Right lobe of liver (tissue), 6 donors: ENCODE data around the gene CBLC. TPM values are rescaled to one million over a fixed set of nuclear protein-coding genes. Genes with fewer than 3 reads are reported as not detected.

Experiments
- ATAC-seq, 4 donors: fragments of 200-7000 bp; cut with Tn5 transposase; one replicate each; pipeline ENCODE4 v1.9.1; 2020; ENCODE audit warnings: mild to moderate bottlenecking in 4 of 4, moderate library complexity in 4 of 4
- DNase-seq, 3 donors: peaks; one replicate each; pipeline ENCODE4 v3.0.0-alpha.2; 2020
- H3K27ac ChIP-seq, 3 donors: fragments of 200-600 bp; one replicate each; pipeline ENCODE4 v1.8.0; 2022
- H3K27me3 ChIP-seq, 2 donors: fragments of 200-600 bp; one replicate each; pipeline ENCODE4 v1.8.0; 2022
- H3K36me3 ChIP-seq, 4 donors: fragments of 200-600 bp; sonication (generic) in 1 of 4; one replicate each; pipeline versions ENCODE4 v1.5.1 to v1.8.0; 2017 to 2022; ENCODE audit warnings: control low read depth in 1 of 4
- H3K4me1 ChIP-seq, 4 donors: fragments of 200-600 bp; sonication (generic) in 1 of 4; one replicate each; pipeline versions ENCODE4 v1.5.1 to v1.8.0; 2017 to 2022; ENCODE audit warnings: control low read depth in 1 of 4
- H3K4me3 ChIP-seq, 3 donors: fragments of 200-600 bp; one replicate each; pipeline ENCODE4 v1.8.0; 2022
- H3K9me3 ChIP-seq, 4 donors: fragments of 200-600 bp; sonication (generic) in 1 of 4; one replicate each; pipeline versions ENCODE4 v1.5.1 to v1.8.0; 2017 to 2022; ENCODE audit warnings: control low read depth in 1 of 4
- POLR2A ChIP-seq: fragments of 450-650 bp; IDR thresholded peaks from one replicate; pipeline ENCODE4 v1.6.1; 2017; ENCODE audit warnings: antibody characterized with exemption, mild to moderate bottlenecking
- WGBS: methylation state at CpG from one replicate; pipeline ENCODE4 v1.1.6; 2018; ENCODE audit warnings: low coverage, low lambda C conversion rate; ENCODE audit not compliant: insufficient coverage; ENCODE audit errors: missing lambda C conversion rate; 5-methylcytosine and 5-hydroxymethylcytosine counted together
- intact Hi-C, 2 donors: fragments of 100-400 bp; cut with DNase I; formaldehyde crosslinking; loops; one replicate each; pipeline versions ENCODE4 v1.11.2 to v1.14.1; 2022
- total RNA-seq, 6 experiments: library from RNA; depleted of rRNA in 2 of 6; stranded (reverse); fragments of >200 nt in 2 of 6; fragmentation: NEBNext Ultra II Directional in 3 of 6; extraction: Animal tissue kit (Norgen Biotek cat#: 25700) in 3 of 6; gene quantifications; one replicate each; pipeline versions ENCODE4 v1.1.0 to v1.2.4, GENCODE V29; 2016 to 2023
- TF ChIP-seq, protein P1 (sequence below), 4 donors: fragments of 200-600 bp in 3 of 4; fragments of 450-650 bp in 1 of 4; IDR thresholded peaks; one replicate each; pipeline versions ENCODE4 v1.5.1 to v1.8.0; 2016 to 2022; ENCODE audit warnings: antibody characterized with exemption in 4 of 4, mild to moderate bottlenecking in 2 of 4
- donor health status: DM: no; HTN: yes; CAD: no.
- donor health status: DM: no; HTN: no; CAD: no.
- donor health status: DM: no; HTN: no; CAD: no.
- donor health status: DM: no; HTN: yes; CAD: no.
- donor health status: DM: no; HTN: yes; CAD: no.

CBLC gene
- total RNA-seq, 6 experiments from 2014 or later, result 9.8 to 19.4 (median 15.6) TPM

DNA sequence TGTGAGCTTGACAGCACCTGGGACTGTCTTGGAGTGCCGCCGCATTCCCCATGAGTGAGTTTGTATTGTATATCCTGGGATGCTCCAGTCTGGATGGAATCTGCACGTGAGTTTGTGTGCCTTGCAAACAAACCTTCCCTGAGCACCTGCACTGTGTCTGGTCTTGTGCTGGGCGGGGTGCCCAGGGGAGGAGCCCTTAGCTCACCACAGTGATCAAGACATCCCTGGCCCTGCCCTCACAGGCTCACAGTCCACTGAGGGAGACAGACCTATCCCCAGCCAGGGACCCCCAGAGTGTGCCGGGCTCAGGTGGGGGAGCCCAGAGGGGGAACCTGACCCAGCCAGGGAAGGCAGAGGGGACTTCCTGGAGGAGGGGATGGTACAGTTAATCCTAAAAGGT is 29.5 kb downstream of the CBLC start:
- WGBS, result 0% methylated on average over 2 of the region's 5 CpGs
- DNase-seq, result peak; percentile 84 to 92 (median 92)
- H3K4me1 ChIP-seq, result peaks cover 0 to 23% (median 10%) of the 10 kb centered on the region in 4 donors
- no peaks in the 10 kb centered on the region for H3K36me3 ChIP-seq
- intact Hi-C loops, result no loop called here
- TF ChIP-seq POLR2A, result peak; percentile 10
- TF ChIP-seq, protein P1, sequence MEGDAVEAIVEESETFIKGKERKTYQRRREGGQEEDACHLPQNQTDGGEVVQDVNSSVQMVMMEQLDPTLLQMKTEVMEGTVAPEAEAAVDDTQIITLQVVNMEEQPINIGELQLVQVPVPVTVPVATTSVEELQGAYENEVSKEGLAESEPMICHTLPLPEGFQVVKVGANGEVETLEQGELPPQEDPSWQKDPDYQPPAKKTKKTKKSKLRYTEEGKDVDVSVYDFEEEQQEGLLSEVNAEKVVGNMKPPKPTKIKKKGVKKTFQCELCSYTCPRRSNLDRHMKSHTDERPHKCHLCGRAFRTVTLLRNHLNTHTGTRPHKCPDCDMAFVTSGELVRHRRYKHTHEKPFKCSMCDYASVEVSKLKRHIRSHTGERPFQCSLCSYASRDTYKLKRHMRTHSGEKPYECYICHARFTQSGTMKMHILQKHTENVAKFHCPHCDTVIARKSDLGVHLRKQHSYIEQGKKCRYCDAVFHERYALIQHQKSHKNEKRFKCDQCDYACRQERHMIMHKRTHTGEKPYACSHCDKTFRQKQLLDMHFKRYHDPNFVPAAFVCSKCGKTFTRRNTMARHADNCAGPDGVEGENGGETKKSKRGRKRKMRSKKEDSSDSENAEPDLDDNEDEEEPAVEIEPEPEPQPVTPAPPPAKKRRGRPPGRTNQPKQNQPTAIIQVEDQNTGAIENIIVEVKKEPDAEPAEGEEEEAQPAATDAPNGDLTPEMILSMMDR (IDR thresholded peaks at IDR 0.05), result no peak
- no peaks in the 10 kb centered on the region for H3K9me3 ChIP-seq
- H3K27ac ChIP-seq, result peak overlapping the region; percentile 38 to 75 (median 72)
- H3K27me3 ChIP-seq, result no peaks in the 10 kb centered on the region
- H3K4me3 ChIP-seq, result no peak overlapping the region
- ATAC-seq, result peak; percentile 77 to 86 (median 82)

DNA sequence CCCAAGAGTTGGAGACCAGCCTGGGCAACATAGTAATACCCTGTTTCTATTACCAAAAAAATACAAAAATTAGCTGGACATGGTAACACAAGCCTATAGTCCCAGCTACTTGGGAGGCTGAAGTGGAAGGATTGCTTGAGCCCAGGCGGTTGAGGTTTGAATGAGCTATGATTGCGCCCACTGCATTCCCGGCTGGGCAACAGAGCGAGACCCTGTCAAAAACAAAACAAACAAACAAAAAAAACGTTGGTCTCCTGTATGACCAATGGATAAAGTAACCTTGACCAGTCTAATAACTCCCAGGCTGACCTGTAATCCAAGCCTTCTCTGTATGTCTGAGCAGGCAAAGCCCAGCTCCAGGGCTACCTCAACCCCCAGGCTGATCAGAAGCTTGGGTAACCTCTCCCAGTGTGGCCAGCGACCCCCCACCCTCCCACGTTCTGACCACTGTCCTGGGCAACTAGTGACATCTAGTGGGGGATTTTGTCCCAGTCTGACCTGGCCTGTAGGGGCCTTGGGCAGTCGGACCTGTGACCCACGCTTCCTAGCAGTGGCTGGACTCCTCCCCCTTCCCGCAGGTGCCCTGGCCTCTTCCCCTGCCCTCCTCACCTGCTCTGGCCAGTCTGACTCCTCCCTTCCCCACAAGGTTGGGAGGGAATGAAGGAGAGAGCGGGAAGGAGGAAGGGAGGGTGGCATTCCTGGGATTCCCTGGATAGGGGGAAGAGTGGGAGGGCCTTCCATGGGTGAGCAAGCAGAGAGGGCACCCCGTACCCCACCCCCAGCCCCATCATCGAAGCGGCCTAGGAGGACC is 30.2 kb downstream of the CBLC start:
- peak overlapping the region; percentile 38 to 75 (median 72) for H3K27ac ChIP-seq
- intact Hi-C loops, result no loop called here
- H3K9me3 ChIP-seq, result no peaks in the 10 kb centered on the region
- WGBS, result 11% methylated on average over 9 of the region's 14 CpGs
- H3K4me3 ChIP-seq, result peak overlapping the region in 1 of 3 donors; percentile 56
- no peaks in the 10 kb centered on the region for H3K27me3 ChIP-seq
- no peak for TF ChIP-seq POLR2A
- TF ChIP-seq, protein P1 (IDR thresholded peaks at IDR 0.05), result peak; percentile 42 to 58 (median 54)
- ATAC-seq (peak; percentile 69 to 83 (median 74)), DNase-seq (peak; percentile 80 to 82 (median 81))
- peaks cover 0 to 23% (median 10%) of the 10 kb centered on the region in 4 donors for H3K4me1 ChIP-seq
- no peaks in the 10 kb centered on the region for H3K36me3 ChIP-seq

DNA sequence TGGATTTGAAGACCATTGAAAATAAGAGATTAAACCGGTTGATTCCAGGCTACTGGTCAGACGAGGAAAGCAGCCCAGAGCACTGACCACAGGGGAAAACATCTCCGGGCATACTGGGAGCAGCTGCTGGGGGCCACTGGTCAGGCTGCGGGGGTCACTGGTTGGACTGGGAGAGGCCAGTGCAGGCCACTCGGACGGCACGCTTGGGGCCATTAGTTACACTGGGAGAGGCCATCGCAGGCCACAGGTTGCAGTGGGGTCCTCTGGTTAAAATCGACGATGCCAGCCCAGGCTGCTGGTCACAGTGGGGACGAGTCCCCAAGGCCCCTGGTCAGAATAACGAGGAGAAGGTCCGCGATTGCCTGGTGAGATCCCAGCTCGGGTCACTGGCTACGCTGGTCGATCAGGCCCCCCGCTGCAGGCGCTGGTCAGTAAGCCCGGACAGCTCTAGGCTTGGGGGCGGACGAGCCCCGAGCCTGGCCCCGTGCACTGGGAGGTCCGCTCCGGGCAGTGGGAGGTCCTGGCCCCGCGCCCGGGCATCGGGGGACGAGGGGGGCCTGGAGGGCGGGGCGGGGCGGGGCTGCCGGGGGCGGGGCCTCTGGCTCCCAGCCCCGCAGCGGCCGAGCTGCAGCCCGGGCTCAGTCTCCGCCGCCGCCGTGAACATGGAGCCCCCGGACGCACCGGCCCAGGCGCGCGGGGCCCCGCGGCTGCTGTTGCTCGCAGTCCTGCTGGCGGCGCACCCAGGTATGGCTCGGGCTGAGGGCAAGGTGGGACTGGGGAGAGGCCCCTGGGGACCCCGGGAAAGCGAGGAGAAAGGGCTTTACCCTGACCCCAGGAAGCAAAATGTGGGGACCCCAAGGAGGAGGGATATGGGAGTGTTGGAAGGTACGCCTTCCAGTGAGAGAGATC is 31.0 kb downstream of the CBLC start, which contains the start of gene BCAM:
Gene BCAM, plus strand, starts transcription at position 641 of the 909 bp plus-strand sequence. Its CDS starts 22 bp downstream, at position 663.
- 5% methylated on average over 7 of the region's 59 CpGs for WGBS
- H3K4me3 ChIP-seq, result peak within 1 kb of the TSS; percentile 53 to 56 (median 54)
- no peaks in the 10 kb centered on the region for H3K36me3 ChIP-seq
- intact Hi-C loops, result no loop called here
- H3K9me3 ChIP-seq, result no peaks in the 10 kb centered on the region
- peak; percentile 85 to 90 (median 86) for DNase-seq
- TF ChIP-seq, protein P1 (IDR thresholded peaks at IDR 0.05), result no peak
- TF ChIP-seq POLR2A, result peak; percentile 51
- peaks cover 0 to 23% (median 10%) of the 10 kb centered on the region in 4 donors for H3K4me1 ChIP-seq
- ATAC-seq, result peak; percentile 72 to 76 (median 74)
- peak within 1 kb of the TSS; percentile 38 to 75 (median 72) for H3K27ac ChIP-seq
- no peaks in the 10 kb centered on the region for H3K27me3 ChIP-seq

DNA sequence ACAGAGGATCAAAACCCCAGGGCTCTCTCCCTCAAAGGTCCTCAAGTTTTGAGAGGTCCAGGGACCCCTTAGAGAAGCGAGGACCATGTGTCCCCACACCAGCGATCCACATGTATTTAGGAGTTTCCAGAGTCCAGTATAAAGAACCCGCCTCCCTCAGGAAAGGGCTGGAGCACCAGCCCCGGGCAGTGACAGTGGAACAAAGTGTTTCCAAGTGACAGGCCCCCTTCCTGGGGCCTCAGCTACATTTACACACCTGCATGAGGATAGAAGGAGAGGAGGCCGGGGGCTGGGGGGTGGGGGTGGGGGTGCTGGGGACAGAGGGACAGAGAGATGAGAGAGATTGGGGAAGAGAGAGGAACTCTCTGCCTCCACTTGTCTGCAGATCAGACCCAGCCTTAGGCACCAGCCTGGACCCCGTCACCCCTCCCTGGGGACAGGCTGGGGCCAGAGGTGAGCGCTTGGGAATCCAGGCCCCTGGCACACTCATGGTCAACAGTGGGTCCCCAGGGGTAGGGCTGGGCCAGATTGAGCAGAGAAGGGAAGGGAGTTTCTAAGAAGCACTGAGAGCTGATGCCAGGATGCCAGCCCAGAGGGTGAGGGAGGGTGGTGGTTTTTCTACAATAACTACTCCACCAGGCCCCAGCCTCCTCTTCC is 32.0 kb downstream of the CBLC start:
- no peak for DNase-seq

More for the DNA sequence above, 32.0 kb downstream of the CBLC start:
- intact Hi-C loops, result no loop called here
- 46% methylated on average over 4 of the region's 7 CpGs for WGBS
- peaks cover 0 to 23% (median 10%) of the 10 kb centered on the region in 4 donors for H3K4me1 ChIP-seq
- no peak for ATAC-seq
- peak overlapping the region; percentile 53 to 56 (median 54) for H3K4me3 ChIP-seq
- TF ChIP-seq, protein P1 (IDR thresholded peaks at IDR 0.05), result no peak
- no peak for TF ChIP-seq POLR2A
- H3K27ac ChIP-seq, result no peak overlapping the region
- H3K36me3 ChIP-seq, result no peaks in the 10 kb centered on the region
- H3K27me3 ChIP-seq, result no peaks in the 10 kb centered on the region
- H3K9me3 ChIP-seq, result no peaks in the 10 kb centered on the region
